ENCODE results near the gene MFAP3. TPM values are rescaled to one million over a fixed set of nuclear protein-coding genes. Genes with fewer than 3 reads are reported as not detected.

MFAP3 gene
- polyA plus RNA-seq, 1 donor from 2014 or later = 103 TPM

- no peak overlapping the region for H3K4me3 ChIP-seq (ENCODE audit: low read length)
- H3K4me2 ChIP-seq (ENCODE audit: low read length) = no peak overlapping the region
- TF ChIP-seq MXI1 (conservative IDR thresholded peaks at IDR 0.05; ENCODE audit: poor library complexity, severe bottlenecking) = no peak
- no peak for TF ChIP-seq EZH2 (IDR thresholded peaks at IDR 0.05; ENCODE audit: borderline replicate concordance, insufficient read depth, low read length, poor library complexity, severe bottlenecking)
- no peak for TF ChIP-seq RAD21 (conservative IDR thresholded peaks at IDR 0.05)
- no peak for TF ChIP-seq SMC3 (conservative IDR thresholded peaks at IDR 0.05; ENCODE audit: poor library complexity)
- TF ChIP-seq REST (IDR thresholded peaks at IDR 0.05; ENCODE audit: borderline replicate concordance) = no peak
- TF ChIP-seq EP300 (conservative IDR thresholded peaks at IDR 0.05; ENCODE audit: poor library complexity, severe bottlenecking) = no peak
- no peak for TF ChIP-seq CTCF (IDR thresholded peaks at IDR 0.05; ENCODE audit: poor library complexity, severe bottlenecking)
- TF ChIP-seq POLR2AphosphoS5 (IDR thresholded peaks at IDR 0.05) = no peak
- TF ChIP-seq TAF1 (IDR thresholded peaks at IDR 0.05; ENCODE audit: low read depth) = no peak
- no peaks in the 10 kb centered on the region for H3K79me2 ChIP-seq (replicated peaks; ENCODE audit: insufficient read depth, low read length)
- H4K20me1 ChIP-seq (ENCODE audit: insufficient read depth) = no peaks in the 10 kb centered on the region
- no peak overlapping the region for H2AFZ ChIP-seq (ENCODE audit: low read depth, low read length)
- no peaks in the 10 kb centered on the region for H3K9me2 ChIP-seq (ENCODE audit: insufficient read depth, low read length)
- no peaks in the 10 kb centered on the region for H3K9me3 ChIP-seq (ENCODE audit: low read length)
- H3K36me3 ChIP-seq (ENCODE audit: insufficient read depth, low read length) = peaks cover 8% of the 10 kb centered on the region
- no peaks in the 10 kb centered on the region for H3F3A ChIP-seq (ENCODE audit: insufficient read depth, low read length, poor library complexity, severe bottlenecking)
- H3K27me3 ChIP-seq (ENCODE audit: insufficient read depth, low read depth, low read length) = no peaks in the 10 kb centered on the region
- no peak overlapping the region for H3K27ac ChIP-seq (ENCODE audit: low read length)
- H3K9ac ChIP-seq (ENCODE audit: low read length) = no peak overlapping the region
These were observed 38.8 kb upstream of the MFAP3 start for GRCh38 chr5:153999995-154000394.

- H3K27me3 ChIP-seq (ENCODE audit: insufficient read depth, low read depth, low read length) = no peaks in the 10 kb centered on the region
These were observed 38.1 kb upstream of the MFAP3 start for GRCh38 chr5:154000703-154001102.

More at GRCh38 chr5:154000703-154001102, 38.1 kb upstream of the MFAP3 start:
- Histone ChIP-seq H4K20me1 (ENCODE audit: insufficient read depth) (no peaks in the 10 kb centered on the region), H3K4me2 (ENCODE audit: low read length) (no peak overlapping the region), H3K36me3 (ENCODE audit: insufficient read depth, low read length) (peaks cover 8% of the 10 kb centered on the region), H3K9me2 (ENCODE audit: insufficient read depth, low read length) (no peaks in the 10 kb centered on the region), H3K9me3 (ENCODE audit: low read length) (no peaks in the 10 kb centered on the region), H3K9ac (ENCODE audit: low read length) (no peak overlapping the region), H3K4me3 (ENCODE audit: low read length) (no peak overlapping the region), H3K27ac (ENCODE audit: low read length) (no peak overlapping the region), H3K79me2 (replicated peaks; ENCODE audit: insufficient read depth, low read length) (no peaks in the 10 kb centered on the region), H2AFZ (ENCODE audit: low read depth, low read length) (no peak overlapping the region), H3F3A (ENCODE audit: insufficient read depth, low read length, poor library complexity, severe bottlenecking) (no peaks in the 10 kb centered on the region)
- no peak for TF ChIP-seq MXI1 (conservative IDR thresholded peaks at IDR 0.05; ENCODE audit: poor library complexity, severe bottlenecking)
- no peak for TF ChIP-seq RAD21 (conservative IDR thresholded peaks at IDR 0.05)
- TF ChIP-seq REST (IDR thresholded peaks at IDR 0.05; ENCODE audit: borderline replicate concordance) = no peak
- TF ChIP-seq EZH2 (IDR thresholded peaks at IDR 0.05; ENCODE audit: borderline replicate concordance, insufficient read depth, low read length, poor library complexity, severe bottlenecking) = no peak
- TF ChIP-seq EP300 (conservative IDR thresholded peaks at IDR 0.05; ENCODE audit: poor library complexity, severe bottlenecking) = no peak
- TF ChIP-seq SMC3 (conservative IDR thresholded peaks at IDR 0.05; ENCODE audit: poor library complexity) = no peak
- TF ChIP-seq POLR2AphosphoS5 (IDR thresholded peaks at IDR 0.05) = no peak
- TF ChIP-seq CTCF (IDR thresholded peaks at IDR 0.05; ENCODE audit: poor library complexity, severe bottlenecking) = no peak
- TF ChIP-seq TAF1 (IDR thresholded peaks at IDR 0.05; ENCODE audit: low read depth) = no peak

All from neural cell (in vitro differentiated cells).